HG02943 (cell line): ENCODE data around the gene MS4A4E.
"Not testable (repeated sequence)": the region's sequence is repeated elsewhere in the genome, so short reads cannot be mapped to it uniquely, and the experiment has no call there.

Experiments used
- ATAC-seq: cut with Tn5 transposase; IDR thresholded peaks from one replicate; pipeline ENCODE4 v1.9.1; 2021; ENCODE audit warnings: mild to moderate bottlenecking, low read depth, moderate library complexity; ENCODE audit not compliant: unreplicated experiment

MS4A4E gene

GRCh38 chr11:60242740-60243239, at the start of gene MS4A4E:
TSS of gene MS4A4E (minus strand) at chr11:60243137. CDS start at chr11:60230055, 13,082 bp downstream.
- no peak for ATAC-seq

- no peak for ATAC-seq
These were observed 49.2 kb upstream of the MS4A4E start for GRCh38 chr11:60292145-60292544.

GRCh38 chr11:60288531-60288930, 45.6 kb upstream of the MS4A4E start:
- ATAC-seq: no peak

GRCh38 chr11:60285411-60286126, 42.6 kb upstream of the MS4A4E start:
- not testable (repeated sequence) for ATAC-seq

GRCh38 chr11:60282286-60282685, 39.3 kb upstream of the MS4A4E start:
- ATAC-seq: no peak

- ATAC-seq: no peak
These were observed 38.5 kb upstream of the MS4A4E start for GRCh38 chr11:60281485-60281884.

- ATAC-seq: no peak
These were observed 37.5 kb upstream of the MS4A4E start, which contains the start of gene MS4A4A for GRCh38 chr11:60280412-60280811. TSS of gene MS4A4A (plus strand) at chr11:60280666. CDS start at chr11:60280676, 10 bp downstream.

GRCh38 chr11:60274416-60274815, 31.5 kb upstream of the MS4A4E start:
- no peak for ATAC-seq

GRCh38 chr11:60265373-60266214, 22.7 kb upstream of the MS4A4E start:
- ATAC-seq: no peak

- ATAC-seq: no peak
These were observed 21.7 kb upstream of the MS4A4E start for GRCh38 chr11:60264644-60265043.

GRCh38 chr11:60263402-60263801, 20.5 kb upstream of the MS4A4E start:
- no peak for ATAC-seq

- no peak for ATAC-seq
These were observed 18.1 kb upstream of the MS4A4E start for GRCh38 chr11:60261014-60261413.

- no peak for ATAC-seq
These were observed 15.2 kb upstream of the MS4A4E start for GRCh38 chr11:60257956-60258722.

- no peak for ATAC-seq
These were observed 9.5 kb upstream of the MS4A4E start for GRCh38 chr11:60252213-60253108.

- no peak for ATAC-seq
These were observed 8.7 kb upstream of the MS4A4E start for GRCh38 chr11:60251485-60252212.

- no peak for ATAC-seq
These were observed 1.2 kb downstream of the MS4A4E start for GRCh38 chr11:60241786-60242185.

GRCh38 chr11:60240662-60241061, 2.3 kb downstream of the MS4A4E start:
- no peak for ATAC-seq

GRCh38 chr11:60235321-60235720, 7.6 kb downstream of the MS4A4E start:
- no peak for ATAC-seq

- ATAC-seq: no peak
These were observed 12.3 kb downstream of the MS4A4E start for GRCh38 chr11:60230681-60231080.
